GM18951 (cell line): Measurements from ENCODE around the gene RACGAP1.
"Not testable (repeated sequence)": the region's sequence is repeated elsewhere in the genome, so short reads cannot be mapped to it uniquely, and the experiment has no call there.

Experiments used
- POLR2A ChIP-seq: IDR thresholded peaks from 4 replicates; pipeline ENCODE4 v1.6.1; 2011; ENCODE audit warnings: mild to moderate bottlenecking; ENCODE audit not compliant: insufficient read length, insufficient read depth; ENCODE audit errors: extremely low read depth
- in situ Hi-C: fragments of 300-500 bp; cut with MboI; formaldehyde crosslinking; loops from one replicate; pipeline ENCODE4 v1.12.0; 2022; ENCODE audit warnings: low sequenced_read_pairs, mixed read lengths, inconsistent platforms; ENCODE audit not compliant: unreplicated experiment

Gene RACGAP1

GRCh38 chr12:50050119-50050385 is 24.8 kb upstream of the RACGAP1 start:
- in situ Hi-C loops: no loop called here
- no peak for TF ChIP-seq POLR2A

- TF ChIP-seq POLR2A: no peak
- in situ Hi-C loops: no loop called here
Measured at GRCh38 chr12:50049254-50050118, 24.2 kb upstream of the RACGAP1 start.

GRCh38 chr12:50047693-50048250 is 22.5 kb upstream of the RACGAP1 start:
- in situ Hi-C loops: no loop called here
- no peak for TF ChIP-seq POLR2A

- in situ Hi-C loops: no loop called here
- TF ChIP-seq POLR2A: no peak
Measured at GRCh38 chr12:50043854-50044253, 18.6 kb upstream of the RACGAP1 start.

- in situ Hi-C loops: no loop called here
- no peak for TF ChIP-seq POLR2A
Measured at GRCh38 chr12:50043308-50043707, 18.0 kb upstream of the RACGAP1 start.

- TF ChIP-seq POLR2A: no peak
- in situ Hi-C loops: no loop called here
Measured at GRCh38 chr12:50042693-50043092, 17.4 kb upstream of the RACGAP1 start.

GRCh38 chr12:50041962-50042361 is 16.7 kb upstream of the RACGAP1 start:
- in situ Hi-C loops: no loop called here
- no peak for TF ChIP-seq POLR2A

GRCh38 chr12:50041062-50041860 is 16.0 kb upstream of the RACGAP1 start:
- in situ Hi-C loops: no loop called here
- no peak for TF ChIP-seq POLR2A

GRCh38 chr12:50040657-50041056 is 15.4 kb upstream of the RACGAP1 start:
- in situ Hi-C loops: no loop called here
- TF ChIP-seq POLR2A: no peak

GRCh38 chr12:50039151-50039835 is 14.0 kb upstream of the RACGAP1 start:
- TF ChIP-seq POLR2A: no peak

GRCh38 chr12:50038336-50038735 is 13.0 kb upstream of the RACGAP1 start:
- TF ChIP-seq POLR2A: no peak
- in situ Hi-C loops: no loop called here

More at GRCh38 chr12:50039151-50039835, 14.0 kb upstream of the RACGAP1 start:
- in situ Hi-C loops: no loop called here

GRCh38 chr12:50032854-50033581 is 7.7 kb upstream of the RACGAP1 start:
- in situ Hi-C loops: no loop called here
- TF ChIP-seq POLR2A: no peak

GRCh38 chr12:50032515-50032853 is 7.2 kb upstream of the RACGAP1 start:
- TF ChIP-seq POLR2A: no peak
- in situ Hi-C loops: no loop called here

GRCh38 chr12:50030449-50030848 is 5.2 kb upstream of the RACGAP1 start:
- in situ Hi-C loops: not testable (repeated sequence)
